ENCODE measurements around the gene OR13J1. TPM values are rescaled to one million over a fixed set of nuclear protein-coding genes. Genes with fewer than 3 reads are reported as not detected.

The OR13J1 gene
- total RNA-seq, 1 experiment from 2014 or later: not detected

GRCh38 chr9:35831040-35831439 lies 39.2 kb downstream of the OR13J1 start:
- DNase-seq (ENCODE audit: low read depth, low spot score): no peak
- ChIA-PET POLR2A (no interaction called here), CTCF (no interaction called here)
- Histone ChIP-seq H3K36me3 (ENCODE audit: control insufficient read depth, insufficient read depth, low read length) (no peaks in the 10 kb centered on the region), H3K27ac (ENCODE audit: low read length) (no peak overlapping the region), H3K27me3 (ENCODE audit: control insufficient read depth, insufficient read depth, low read length) (no peaks in the 10 kb centered on the region), H3K9me3 (ENCODE audit: control insufficient read depth, insufficient read depth, low read depth, low read length) (no peaks in the 10 kb centered on the region), H3K4me1 (ENCODE audit: control insufficient read depth, insufficient read depth, low read length) (peaks cover 4% of the 10 kb centered on the region; the same call in 1 of the 2 replicates), H3K4me3 (ENCODE audit: low read depth in 2 of 2, low read length in 2 of 2) (no peak overlapping the region)
- no TSS peak for BruUV-seq (replicated peaks)
- intact Hi-C loops (cut with micrococcal nuclease; ENCODE audit: unreplicated experiment): no loop called here
- in situ Hi-C loops (cut with HindIII; ENCODE audit: low pct_unique_long_range_greater_than_20kb, low sequenced_read_pairs): no loop called here
- ATAC-seq: no peak
- TF ChIP-seq POLR2AphosphoS5 (IDR thresholded peaks at IDR 0.05; ENCODE audit: low read depth, low read length) (no peak), SIN3A (IDR thresholded peaks at IDR 0.05; ENCODE audit: borderline replicate concordance, insufficient read depth, low read depth, low read length) (no peak), CTCF (IDR thresholded peaks at IDR 0.05) (no peak), TCF7L2 (IDR thresholded peaks at IDR 0.05; ENCODE audit: low read depth, low read length) (no peak)

DNA sequence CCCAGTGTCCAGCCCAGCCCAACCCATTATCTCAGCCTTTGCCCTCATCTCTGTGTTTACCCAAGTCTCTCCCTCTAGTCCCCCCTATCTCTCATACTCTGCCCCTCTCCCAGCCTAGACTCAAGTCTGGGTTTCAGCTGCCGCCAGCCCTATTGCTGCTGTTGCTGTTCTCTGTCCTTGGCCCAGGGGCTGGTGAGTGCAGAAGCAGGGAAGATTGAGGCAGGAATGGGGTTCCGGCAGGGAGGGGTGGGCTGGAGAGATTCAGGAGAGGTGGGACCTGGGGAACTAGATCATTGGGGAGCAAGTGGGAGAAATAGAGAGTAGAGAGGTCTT lies 40.5 kb downstream of the OR13J1 start:
- no peak for DNase-seq (ENCODE audit: low read depth, low spot score)
- peak overlapping the region; percentile 18 for H3K27ac ChIP-seq (ENCODE audit: low read length)
- TF ChIP-seq CTCF (IDR thresholded peaks at IDR 0.05): no peak
- TF ChIP-seq, protein P1, sequence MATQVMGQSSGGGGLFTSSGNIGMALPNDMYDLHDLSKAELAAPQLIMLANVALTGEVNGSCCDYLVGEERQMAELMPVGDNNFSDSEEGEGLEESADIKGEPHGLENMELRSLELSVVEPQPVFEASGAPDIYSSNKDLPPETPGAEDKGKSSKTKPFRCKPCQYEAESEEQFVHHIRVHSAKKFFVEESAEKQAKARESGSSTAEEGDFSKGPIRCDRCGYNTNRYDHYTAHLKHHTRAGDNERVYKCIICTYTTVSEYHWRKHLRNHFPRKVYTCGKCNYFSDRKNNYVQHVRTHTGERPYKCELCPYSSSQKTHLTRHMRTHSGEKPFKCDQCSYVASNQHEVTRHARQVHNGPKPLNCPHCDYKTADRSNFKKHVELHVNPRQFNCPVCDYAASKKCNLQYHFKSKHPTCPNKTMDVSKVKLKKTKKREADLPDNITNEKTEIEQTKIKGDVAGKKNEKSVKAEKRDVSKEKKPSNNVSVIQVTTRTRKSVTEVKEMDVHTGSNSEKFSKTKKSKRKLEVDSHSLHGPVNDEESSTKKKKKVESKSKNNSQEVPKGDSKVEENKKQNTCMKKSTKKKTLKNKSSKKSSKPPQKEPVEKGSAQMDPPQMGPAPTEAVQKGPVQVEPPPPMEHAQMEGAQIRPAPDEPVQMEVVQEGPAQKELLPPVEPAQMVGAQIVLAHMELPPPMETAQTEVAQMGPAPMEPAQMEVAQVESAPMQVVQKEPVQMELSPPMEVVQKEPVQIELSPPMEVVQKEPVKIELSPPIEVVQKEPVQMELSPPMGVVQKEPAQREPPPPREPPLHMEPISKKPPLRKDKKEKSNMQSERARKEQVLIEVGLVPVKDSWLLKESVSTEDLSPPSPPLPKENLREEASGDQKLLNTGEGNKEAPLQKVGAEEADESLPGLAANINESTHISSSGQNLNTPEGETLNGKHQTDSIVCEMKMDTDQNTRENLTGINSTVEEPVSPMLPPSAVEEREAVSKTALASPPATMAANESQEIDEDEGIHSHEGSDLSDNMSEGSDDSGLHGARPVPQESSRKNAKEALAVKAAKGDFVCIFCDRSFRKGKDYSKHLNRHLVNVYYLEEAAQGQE (IDR thresholded peaks at IDR 0.05; ENCODE audit: insufficient read depth in 1 of 2, low read depth in 2 of 2, low read length in 1 of 2): no peak
- TF ChIP-seq TCF7L2 (IDR thresholded peaks at IDR 0.05; ENCODE audit: low read depth, low read length): no peak
- TF ChIP-seq POLR2AphosphoS5 (IDR thresholded peaks at IDR 0.05; ENCODE audit: low read depth, low read length): no peak
- TF ChIP-seq SIN3A (IDR thresholded peaks at IDR 0.05; ENCODE audit: borderline replicate concordance, insufficient read depth, low read depth, low read length): no peak
- no peaks in the 10 kb centered on the region for H3K9me3 ChIP-seq (ENCODE audit: control insufficient read depth, insufficient read depth, low read depth, low read length)
- no peaks in the 10 kb centered on the region for H3K36me3 ChIP-seq (ENCODE audit: control insufficient read depth, insufficient read depth, low read length)
- in situ Hi-C loops (cut with HindIII; ENCODE audit: low pct_unique_long_range_greater_than_20kb, low sequenced_read_pairs): no loop called here
- ATAC-seq: no peak
- H3K4me3 ChIP-seq (ENCODE audit: low read depth in 2 of 2, low read length in 2 of 2): peak overlapping the region; percentile 72 to 85
- no TSS peak for BruUV-seq (replicated peaks)
- intact Hi-C loops (cut with micrococcal nuclease; ENCODE audit: unreplicated experiment): no loop called here
- CTCF ChIA-PET: no interaction called here
- H3K4me1 ChIP-seq (ENCODE audit: control insufficient read depth, insufficient read depth, low read length): peaks cover 4% of the 10 kb centered on the region; the same call in 1 of the 2 replicates
- POLR2A ChIA-PET: no interaction called here
- H3K27me3 ChIP-seq (ENCODE audit: control insufficient read depth, insufficient read depth, low read length): no peaks in the 10 kb centered on the region

Data from Panc1 (cell line).